GM10248 (cell line): Measurements from ENCODE around the gene ST6GALNAC3.

ENCODE experiments used
- CTCF ChIA-PET: fragments of 300-600 bp; sonication (Branson Sonifier 250); formaldehyde crosslinking; extraction: SDS; loops from one replicate; lab custom pipeline; 2021; ENCODE audit warnings: antibody characterized with exemption; lab: Yijun Ruan, JAX
- POLR2A ChIA-PET: fragments of 350-650 bp; sonication (Branson Sonifier 250); formaldehyde crosslinking; extraction: SDS; loops from one replicate; lab custom pipeline; 2020; ENCODE audit warnings: antibody characterized with exemption; lab: Yijun Ruan, JAX
- DNase-seq: peaks from one replicate; pipeline ENCODE4 v3.0.0; 2012; ENCODE audit errors: extremely low spot score
- CTCF ChIP-seq: IDR thresholded peaks from 2 replicates; pipeline ENCODE4 v1.5.1; 2012; ENCODE audit warnings: mild to moderate bottlenecking, low read depth; ENCODE audit errors: extremely low read depth, missing control alignments, control extremely low read depth

Gene ST6GALNAC3

DNA sequence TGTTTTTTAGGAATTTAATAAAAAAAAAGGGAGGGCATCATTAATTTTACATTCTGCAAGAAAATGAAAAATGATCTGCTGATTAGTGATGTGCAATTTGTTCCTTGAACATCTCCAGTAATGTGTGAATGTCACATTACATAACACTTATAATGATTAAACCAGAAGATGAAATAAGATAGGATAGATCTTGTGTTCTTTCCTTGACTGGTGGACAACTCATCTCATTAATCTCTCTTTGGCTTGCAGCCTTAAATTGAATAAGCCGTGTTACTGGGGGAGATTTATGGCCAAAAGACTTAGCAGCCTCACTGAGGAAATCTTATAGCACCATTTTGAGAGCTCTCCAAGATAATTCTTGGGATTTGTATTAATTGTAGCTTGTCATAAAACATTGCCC lies 217.2 kb downstream of the ST6GALNAC3 start:
- TF ChIP-seq CTCF, result no peak
- no peak for DNase-seq
- CTCF ChIA-PET, result no interaction called here
- POLR2A ChIA-PET, result no interaction called here

- ChIA-PET POLR2A (no interaction called here), CTCF (no interaction called here)
- no peak for TF ChIP-seq CTCF
- no peak for DNase-seq
Observed at GRCh38 chr1:76292418-76293184, 218.1 kb downstream of the ST6GALNAC3 start.

- no peak for DNase-seq
- ChIA-PET POLR2A (no interaction called here), CTCF (no interaction called here)
- TF ChIP-seq CTCF, result no peak
Observed at GRCh38 chr1:76293831-76294230, 219.3 kb downstream of the ST6GALNAC3 start.

GRCh38 chr1:76294482-76295194 lies 220.1 kb downstream of the ST6GALNAC3 start:
- ChIA-PET CTCF (no interaction called here), POLR2A (interaction anchor here (0.7 kb wide), 1 partner anchor 102 kb away, joined by 3 read pairs; no protein-coding TSS in a partner anchor)
- DNase-seq, result peak; percentile 15
- TF ChIP-seq CTCF, result no peak

- no peak for TF ChIP-seq CTCF
- DNase-seq, result no peak
- POLR2A ChIA-PET, result no interaction called here
- CTCF ChIA-PET, result interaction anchor here (1.0 kb wide), 1 partner anchor 33 kb away, joined by 3 read pairs; no protein-coding TSS in a partner anchor
Observed at GRCh38 chr1:76298399-76298798, 223.9 kb downstream of the ST6GALNAC3 start.

DNA sequence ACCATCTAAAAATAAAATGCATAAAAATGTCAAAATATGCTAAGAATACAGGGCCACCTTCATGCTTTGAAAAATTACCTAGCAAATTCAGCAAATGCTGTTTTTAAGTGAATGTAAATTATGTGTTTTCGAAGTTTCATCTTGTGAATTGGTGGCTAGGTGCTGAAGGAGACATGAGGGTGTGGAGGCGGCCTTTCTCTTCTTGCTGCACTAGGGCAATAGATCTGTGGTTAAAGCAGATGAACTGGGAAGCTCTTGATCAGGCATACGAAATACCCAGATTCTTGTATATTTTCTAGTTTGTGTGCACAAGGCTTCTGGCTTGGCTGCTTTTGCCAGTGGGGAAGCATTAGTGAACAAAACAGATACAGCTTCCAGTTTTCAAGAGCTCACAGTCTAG lies 224.5 kb downstream of the ST6GALNAC3 start:
- TF ChIP-seq CTCF, result no peak
- DNase-seq, result no peak
- ChIA-PET CTCF (interaction anchor here (1.0 kb wide), 1 partner anchor 32 kb away, joined by 3 read pairs; no protein-coding TSS in a partner anchor), POLR2A (no interaction called here)
